ENCODE measurements around the gene CACNB2.

- TF ChIP-seq CTCF (IDR thresholded peaks at IDR 0.05), result no peak
- no peak for TF ChIP-seq EP300 (IDR thresholded peaks at IDR 0.05)
- no peak for TF ChIP-seq POLR2A (IDR thresholded peaks at IDR 0.05)
- TF ChIP-seq POLR2AphosphoS5 (IDR thresholded peaks at IDR 0.05), result no peak
Measured at GRCh38 chr10:18310761-18311160, 170.5 kb downstream of the CACNB2 start.
